DMS 273 treated with DMSO at 0.1 percent for 48 hours (cell line): ENCODE data around the gene PGA3.
"Not testable (repeated sequence)": the region's sequence is repeated elsewhere in the genome, so short reads cannot be mapped to it uniquely, and the experiment has no call there.

Experiments
- DNase-seq: peaks from one replicate; lab custom pipeline; 2025; lab: John Stamatoyannopoulos, UW

Gene PGA3

GRCh38 chr11:61202950-61203746 lies at the start of gene PGA3:
Gene PGA3 (plus strand): TSS chr11:61203515. CDS start chr11:61203565, 50 bp downstream.
- DNase-seq: not testable (repeated sequence)

- no peak for DNase-seq
These were observed 49.7 kb upstream of the PGA3 start for GRCh38 chr11:61153593-61154095.

DNA sequence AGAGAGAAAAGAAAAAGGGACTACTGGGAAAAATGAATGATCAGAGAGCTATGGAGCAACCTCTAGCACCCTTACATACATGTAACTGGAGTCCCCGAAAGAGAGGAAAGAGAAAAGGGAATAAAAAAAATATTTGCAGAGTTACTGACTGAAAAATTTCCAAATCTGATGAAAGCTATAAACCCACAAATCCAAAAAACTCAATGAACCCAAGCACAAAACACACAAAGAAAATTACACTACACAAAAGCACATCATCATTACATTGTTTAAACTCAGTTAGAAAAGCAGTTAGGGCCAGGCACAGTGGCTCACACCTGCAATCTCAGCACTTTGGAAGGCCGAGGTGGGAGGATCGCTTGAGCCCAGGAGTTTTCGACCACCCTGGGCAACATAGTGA lies 48.8 kb upstream of the PGA3 start:
- DNase-seq: no peak

DNA sequence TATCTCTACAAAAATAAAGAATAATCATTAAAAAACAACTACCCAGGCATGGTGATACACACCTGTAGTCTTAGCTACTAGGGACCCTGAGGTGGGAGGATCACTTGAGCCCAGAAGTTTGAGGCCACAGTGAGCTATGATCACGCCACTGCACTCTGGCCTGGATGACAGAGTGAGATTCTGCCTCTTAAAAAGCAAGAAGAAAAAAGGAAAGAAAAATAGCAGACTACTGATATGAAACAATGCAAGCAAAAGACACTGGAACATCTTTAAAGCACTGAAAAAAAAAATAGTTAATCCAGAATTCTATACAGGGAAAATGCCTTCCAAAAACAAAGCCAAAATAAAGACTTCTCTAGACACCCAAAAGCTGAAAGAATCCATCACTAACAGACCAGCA lies 48.0 kb upstream of the PGA3 start:
- no peak for DNase-seq

- no peak for DNase-seq
These were observed 47.6 kb upstream of the PGA3 start for GRCh38 chr11:61155741-61156140.

- no peak for DNase-seq
These were observed 45.6 kb upstream of the PGA3 start for GRCh38 chr11:61157743-61158142.

- no peak for DNase-seq
These were observed 44.5 kb upstream of the PGA3 start for GRCh38 chr11:61158691-61159381.

- no peak for DNase-seq
These were observed 42.7 kb upstream of the PGA3 start for GRCh38 chr11:61160487-61161189.

DNA sequence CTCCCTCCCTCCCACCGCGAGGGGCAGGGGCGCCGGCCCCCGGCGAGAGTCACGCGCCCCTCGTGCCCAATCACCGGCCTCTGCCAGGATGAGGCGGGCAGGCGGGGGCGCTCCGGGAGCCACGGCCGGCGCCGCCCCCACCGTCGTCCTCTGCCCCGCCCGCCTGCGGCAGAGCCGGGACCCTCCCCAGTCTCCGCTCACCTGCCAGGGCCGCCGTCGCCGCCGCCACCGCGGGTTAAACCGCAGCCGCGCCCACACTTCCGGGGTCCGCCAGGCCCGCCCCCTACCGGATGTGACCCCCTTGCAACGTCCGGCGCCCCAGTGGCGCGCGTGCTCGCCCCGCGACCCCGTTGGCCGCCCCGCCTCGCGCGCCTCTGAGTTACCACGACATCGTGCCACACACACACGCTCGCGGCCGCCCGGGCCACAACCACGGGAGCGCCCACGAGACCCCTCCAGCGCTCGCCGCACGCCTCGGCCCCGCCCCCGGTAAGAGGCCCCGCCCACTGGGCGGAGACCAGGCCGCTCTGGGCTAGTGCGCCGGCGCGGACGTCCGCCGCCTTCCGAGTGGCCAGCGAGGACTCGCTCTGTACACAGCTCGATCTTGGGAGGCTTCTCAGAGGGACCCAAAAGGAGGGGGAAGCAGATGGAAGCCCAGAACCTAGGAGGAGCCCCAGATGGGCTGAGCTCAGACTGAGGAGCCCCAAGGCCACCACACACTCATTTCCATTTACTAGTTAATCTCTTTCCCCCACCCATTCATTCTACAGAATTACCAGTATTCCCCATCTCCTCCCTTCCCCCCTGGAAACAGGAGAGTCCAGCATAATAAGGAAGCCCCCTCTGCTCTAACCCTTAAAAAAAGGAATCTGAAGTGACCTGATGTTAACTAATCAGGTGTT lies 41.9 kb upstream of the PGA3 start, which contains the start of gene VPS37C:
Gene VPS37C, minus strand, starts transcription at position 237 of the 902 bp plus-strand sequence. CDS start 22,597 bp downstream, outside the sequence.
- DNase-seq: peak; percentile 51

- DNase-seq: peak; percentile 1
These were observed 41.0 kb upstream of the PGA3 start for GRCh38 chr11:61162092-61162941.

- DNase-seq: no peak
These were observed 40.3 kb upstream of the PGA3 start for GRCh38 chr11:61163021-61163420.

DNA sequence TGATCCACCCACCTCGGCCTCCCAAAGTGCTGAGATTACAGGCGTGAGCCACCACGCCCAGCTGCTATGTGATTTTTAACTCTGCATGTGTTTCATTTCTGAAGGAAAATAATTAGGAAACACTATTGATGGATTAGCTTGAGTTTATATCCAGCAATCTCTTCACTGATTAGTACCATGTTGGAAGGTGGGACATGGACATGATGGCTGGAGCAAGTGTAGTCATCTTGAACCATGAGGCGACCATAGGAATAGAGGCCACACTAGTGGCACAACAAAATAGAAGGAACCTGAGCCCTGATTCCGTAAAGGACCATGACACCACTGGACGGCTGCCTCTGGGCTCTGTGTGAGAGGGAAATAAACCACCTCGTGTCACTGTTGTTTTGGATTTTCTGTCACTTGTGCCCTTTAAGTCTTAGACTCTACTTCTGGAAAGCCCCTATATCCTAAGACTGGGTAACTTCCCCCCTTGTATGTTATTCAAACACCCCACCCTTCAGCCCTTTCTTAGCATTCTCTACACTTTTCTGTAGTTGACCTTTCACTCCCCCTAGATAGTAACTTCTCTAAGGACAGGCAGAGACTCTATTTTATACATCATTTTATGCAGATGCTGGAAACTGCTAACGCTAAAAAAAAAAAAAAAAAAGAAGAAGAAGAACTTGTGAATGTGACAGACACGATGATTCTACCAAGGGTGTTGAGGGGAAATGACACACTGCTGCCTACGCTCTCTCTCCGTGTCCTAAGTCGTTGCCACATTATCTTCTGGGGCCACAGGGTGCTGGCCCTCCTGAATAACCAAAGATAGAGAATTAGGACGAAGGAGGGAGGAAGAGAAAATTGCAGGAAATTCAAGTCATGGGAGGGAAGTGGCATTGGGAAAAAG lies 39.4 kb upstream of the PGA3 start:
- no peak for DNase-seq

- no peak for DNase-seq
These were observed 38.5 kb upstream of the PGA3 start for GRCh38 chr11:61164606-61165424.

GRCh38 chr11:61165785-61166184 lies 37.5 kb upstream of the PGA3 start:
- not testable (repeated sequence) for DNase-seq

- not testable (repeated sequence) for DNase-seq
These were observed 37.0 kb upstream of the PGA3 start for GRCh38 chr11:61166331-61166730.

GRCh38 chr11:61168042-61168688 lies 35.1 kb upstream of the PGA3 start:
- DNase-seq: no peak

DNA sequence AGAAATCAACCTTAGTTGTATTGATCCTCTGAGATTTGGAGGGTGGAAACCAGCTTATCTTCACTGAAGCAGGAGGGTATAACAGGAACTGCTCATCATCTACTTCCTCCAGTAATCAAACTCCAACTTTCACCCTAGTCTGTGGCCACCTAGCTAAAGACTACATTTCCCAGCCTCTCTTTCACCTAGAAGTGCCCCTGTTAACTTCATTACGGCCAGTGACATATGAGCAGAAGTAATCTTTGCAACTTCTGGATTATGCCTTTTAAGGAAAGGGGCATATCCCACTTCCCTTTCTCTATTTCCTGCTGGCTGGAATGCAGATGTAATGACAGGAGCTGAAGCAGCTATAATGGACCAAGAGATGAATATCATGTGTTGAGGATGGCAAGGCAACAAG lies 34.5 kb upstream of the PGA3 start:
- DNase-seq: no peak

- no peak for DNase-seq
These were observed 32.7 kb upstream of the PGA3 start for GRCh38 chr11:61170566-61170965.
